ENCODE data around the gene LRP5. TPM values are rescaled to one million over a fixed set of nuclear protein-coding genes. Genes with fewer than 3 reads are reported as not detected.

LRP5 gene
- total RNA-seq, 4 donors from 2014 or later = 21.5 to 75.0 (median 28.7) TPM

DNA sequence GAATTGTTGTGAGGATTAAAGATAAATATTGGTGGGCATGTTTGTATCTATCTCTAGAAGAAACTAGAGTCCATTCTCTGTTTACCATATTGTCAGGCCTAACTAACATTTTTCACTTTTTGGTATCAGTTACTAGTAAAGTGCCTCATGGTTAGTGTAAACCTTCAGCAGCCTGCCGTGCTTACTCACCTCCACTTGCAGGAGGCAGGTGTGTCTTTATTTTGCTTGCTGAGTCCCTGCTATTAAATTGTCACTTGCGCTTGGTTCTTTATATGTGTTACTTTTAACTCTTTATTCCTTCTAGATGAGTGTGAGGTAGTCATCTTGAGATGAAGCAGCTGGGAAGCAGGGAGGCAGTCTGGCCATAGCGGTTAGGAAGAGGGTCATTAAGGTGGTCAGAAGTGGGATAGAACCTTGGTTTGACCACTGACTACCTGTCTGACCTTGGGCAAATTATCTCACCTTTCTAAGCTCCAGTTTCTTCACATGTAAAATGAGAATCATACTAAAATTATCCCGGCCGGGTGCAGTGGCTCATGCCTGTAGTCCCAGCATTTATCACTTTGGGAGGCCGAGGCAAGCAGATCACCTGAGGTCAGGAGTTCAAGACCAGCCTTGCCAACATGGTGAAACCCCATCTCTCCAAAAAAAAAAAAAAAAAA is 169.3 kb downstream of the LRP5 start:
- TF ChIP-seq, protein P1, sequence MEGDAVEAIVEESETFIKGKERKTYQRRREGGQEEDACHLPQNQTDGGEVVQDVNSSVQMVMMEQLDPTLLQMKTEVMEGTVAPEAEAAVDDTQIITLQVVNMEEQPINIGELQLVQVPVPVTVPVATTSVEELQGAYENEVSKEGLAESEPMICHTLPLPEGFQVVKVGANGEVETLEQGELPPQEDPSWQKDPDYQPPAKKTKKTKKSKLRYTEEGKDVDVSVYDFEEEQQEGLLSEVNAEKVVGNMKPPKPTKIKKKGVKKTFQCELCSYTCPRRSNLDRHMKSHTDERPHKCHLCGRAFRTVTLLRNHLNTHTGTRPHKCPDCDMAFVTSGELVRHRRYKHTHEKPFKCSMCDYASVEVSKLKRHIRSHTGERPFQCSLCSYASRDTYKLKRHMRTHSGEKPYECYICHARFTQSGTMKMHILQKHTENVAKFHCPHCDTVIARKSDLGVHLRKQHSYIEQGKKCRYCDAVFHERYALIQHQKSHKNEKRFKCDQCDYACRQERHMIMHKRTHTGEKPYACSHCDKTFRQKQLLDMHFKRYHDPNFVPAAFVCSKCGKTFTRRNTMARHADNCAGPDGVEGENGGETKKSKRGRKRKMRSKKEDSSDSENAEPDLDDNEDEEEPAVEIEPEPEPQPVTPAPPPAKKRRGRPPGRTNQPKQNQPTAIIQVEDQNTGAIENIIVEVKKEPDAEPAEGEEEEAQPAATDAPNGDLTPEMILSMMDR (IDR thresholded peaks at IDR 0.05; ENCODE audit: low read depth) = no peak

DNA sequence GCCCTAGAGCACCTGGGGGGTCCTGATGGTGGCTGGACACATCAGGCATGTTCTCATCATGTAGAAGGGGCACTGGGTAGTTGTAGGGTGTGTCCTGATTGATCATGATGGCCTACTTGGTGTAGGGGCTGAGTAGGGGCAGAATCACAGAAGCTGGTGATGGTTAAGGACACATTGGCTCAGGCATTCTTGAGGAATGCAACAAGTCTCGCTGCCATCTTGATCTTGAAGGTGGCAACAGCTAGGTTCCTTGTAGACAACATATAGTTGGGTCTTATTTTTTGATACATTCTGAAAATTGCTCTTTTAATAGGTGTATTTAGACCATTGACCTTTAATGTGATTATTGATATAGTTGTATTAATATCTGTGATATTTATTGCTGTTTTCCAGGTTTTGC is 176.2 kb downstream of the LRP5 start:
- TF ChIP-seq, protein P1 (IDR thresholded peaks at IDR 0.05; ENCODE audit: low read depth) = no peak

DNA sequence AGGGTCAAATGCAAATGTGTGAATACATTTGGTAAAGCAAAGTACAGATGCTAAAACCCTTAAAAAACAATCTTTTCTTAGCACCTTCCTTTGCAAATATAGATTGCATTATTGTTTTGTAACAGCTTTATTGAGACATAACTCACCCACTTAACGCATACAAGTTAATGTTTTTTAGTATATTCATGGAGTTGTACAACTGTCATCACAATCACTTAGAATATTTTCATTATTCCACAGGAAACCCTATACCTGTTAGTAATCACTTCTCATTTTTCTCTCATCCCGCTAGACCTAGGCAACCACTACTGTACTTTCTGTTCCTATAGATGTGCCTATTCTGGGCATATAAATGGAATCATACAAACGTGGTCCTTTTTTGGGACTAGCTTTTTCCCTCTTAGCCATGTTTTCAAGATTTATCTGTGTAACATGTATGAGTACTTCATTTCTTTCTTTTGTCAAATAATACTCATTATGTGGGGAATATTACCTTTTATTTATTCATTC is 182.9 kb downstream of the LRP5 start:
- TF ChIP-seq, protein P1 (IDR thresholded peaks at IDR 0.05; ENCODE audit: low read depth) = no peak

DNA sequence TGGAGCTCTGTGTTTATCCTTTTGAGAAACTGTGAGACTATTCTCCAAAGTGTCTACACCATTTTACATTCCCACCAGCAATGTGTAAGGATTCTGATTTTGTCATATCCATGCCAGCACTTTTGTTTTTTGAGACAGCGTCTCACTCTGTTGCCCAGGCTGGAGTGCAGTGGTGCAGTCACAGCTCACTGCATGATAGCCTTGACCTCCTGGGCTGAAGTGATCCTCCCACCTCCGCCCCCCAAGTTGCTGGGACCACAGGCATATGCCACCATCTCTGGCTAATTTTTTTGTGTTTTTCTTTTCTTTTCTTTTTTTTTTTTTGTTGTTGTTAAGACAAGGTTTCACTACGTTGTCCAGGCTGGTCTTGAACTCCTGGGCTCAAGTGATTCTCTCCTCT is 183.5 kb downstream of the LRP5 start:
- TF ChIP-seq, protein P1 (IDR thresholded peaks at IDR 0.05; ENCODE audit: low read depth) = no peak

DNA sequence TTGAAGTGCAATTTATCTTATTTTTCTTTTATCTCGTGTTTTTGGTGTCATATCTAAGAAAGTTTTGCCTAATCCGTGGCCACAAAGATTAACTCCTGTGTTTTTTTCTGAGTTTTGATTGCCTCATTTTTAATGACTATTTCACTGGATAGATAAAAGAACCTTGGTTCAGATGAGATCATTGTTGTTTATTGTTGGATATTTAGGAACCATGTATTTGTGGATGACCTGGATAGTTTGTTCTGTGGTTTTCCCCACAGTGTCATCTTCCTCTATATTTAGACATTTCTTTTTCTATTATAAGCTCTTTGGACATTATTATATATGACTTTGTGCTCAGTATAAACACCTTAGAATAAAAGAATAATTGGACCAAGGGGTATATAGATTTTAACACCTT is 185.4 kb downstream of the LRP5 start:
- TF ChIP-seq, protein P1 (IDR thresholded peaks at IDR 0.05; ENCODE audit: low read depth) = no peak

DNA sequence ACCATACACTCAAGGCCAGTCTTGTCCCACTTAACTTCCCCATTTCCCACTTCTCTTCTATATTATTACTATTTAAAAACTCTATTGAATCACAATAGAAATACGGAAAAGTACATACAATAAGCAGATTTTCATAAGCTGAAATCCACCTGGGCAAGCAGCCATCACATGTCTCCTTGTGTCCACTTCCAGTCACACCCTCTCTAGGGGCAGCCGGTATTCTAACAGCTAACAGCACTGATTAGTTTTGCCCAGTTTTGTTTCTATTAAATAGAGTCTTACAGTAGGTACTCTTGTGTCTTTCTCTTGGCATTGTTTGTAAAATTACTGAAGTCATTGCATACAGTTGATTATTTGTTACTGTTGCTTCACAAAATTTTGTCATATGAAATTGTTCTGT is 185.9 kb downstream of the LRP5 start:
- TF ChIP-seq, protein P1 (IDR thresholded peaks at IDR 0.05; ENCODE audit: low read depth) = no peak

Small RNA genes within 50 kb of the gene (small RNA-seq; reads per million reads assigned to genes)
- gene NDUFA3P2 = not detected

Other genes with a start within 250 kb of the LRP5 start
- gene CHKA, start 191.2 kb upstream of the LRP5 start, total RNA-seq = 10 to 100 TPM; 50.2 to 78.7 (median 59.6) TPM
- gene KMT5B, start 99.3 kb upstream of the LRP5 start, total RNA-seq = 10 to 100 TPM; 30.6 to 42.8 (median 37.9) TPM
- gene C11orf24, start 40.6 kb upstream of the LRP5 start, total RNA-seq = 10 to 100 TPM; 10.2 to 27.1 (median 20.2) TPM
- 100 to 1,000 TPM; 104 to 169 (median 118) TPM for gene PPP6R3, start 148.2 kb downstream of the LRP5 start, total RNA-seq